ENCODE data around the gene GAB3. TPM values are rescaled to one million over a fixed set of nuclear protein-coding genes. Genes with fewer than 3 reads are reported as not detected.

GAB3 gene
- total RNA-seq, 1 experiment from 2014 or later, result 0.17 TPM

DNA sequence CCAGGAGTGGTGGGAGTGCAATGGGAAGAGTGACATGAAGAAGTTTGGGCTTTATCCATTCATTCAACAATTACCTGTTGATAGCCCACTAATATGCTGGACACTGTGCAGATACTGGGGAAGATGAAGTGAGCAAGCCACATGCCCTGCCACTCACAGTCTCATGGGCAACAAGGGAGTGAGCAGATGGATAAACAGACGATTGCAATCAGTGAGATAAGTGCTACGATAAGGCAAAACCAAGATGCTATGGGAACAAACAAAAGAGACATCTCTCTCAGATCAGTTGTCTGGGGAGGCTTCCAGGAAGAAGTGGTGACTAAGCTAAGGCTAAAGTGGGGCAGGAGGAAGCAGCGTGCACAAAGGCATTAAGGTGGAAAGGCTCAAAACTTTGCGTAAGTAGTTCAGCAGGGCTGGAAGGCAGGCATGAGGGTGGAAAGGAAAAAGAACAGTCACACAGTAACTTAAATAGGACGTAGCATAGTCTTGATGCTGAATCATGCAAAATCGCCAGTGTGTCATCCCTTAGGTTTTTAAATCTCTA, 31.7 kb downstream of the GAB3 start:
- Histone ChIP-seq H3K4me3 (no peak overlapping the region), H3K27me3 (ENCODE audit: insufficient read depth, low read depth) (no peaks in the 10 kb centered on the region), H3K9me3 (ENCODE audit: insufficient read depth, low read depth) (no peaks in the 10 kb centered on the region), H3K9me2 (ENCODE audit: insufficient read depth) (no peaks in the 10 kb centered on the region), H3K4me2 (peak overlapping the region; percentile 19; the same call in 1 of the 2 replicates), H3K36me3 (ENCODE audit: low read depth) (no peaks in the 10 kb centered on the region), H4K20me1 (ENCODE audit: insufficient read depth) (no peaks in the 10 kb centered on the region), H2AFZ (no peak overlapping the region), H3K4me1 (replicated peaks; ENCODE audit: insufficient read depth) (peaks cover 13% of the 10 kb centered on the region; the same call in 1 of the 2 replicates), H3K27ac (0 out of 2 replicates have a peak overlapping the region, but pooled peaks have one; percentile 19), H3K79me2 (ENCODE audit: low read depth) (no peaks in the 10 kb centered on the region), H3F3A (ENCODE audit: insufficient read depth, low read depth) (no peaks in the 10 kb centered on the region)
- peak in 1 of 2 experiments; percentile 55 for DNase-seq
- CTCF ChIA-PET, result interaction anchor here (0.6 kb wide), 1 partner anchor 33 kb away, joined by 3 read pairs; no protein-coding TSS in a partner anchor
- intact Hi-C loops (cut with micrococcal nuclease; ENCODE audit: unreplicated experiment), result no loop called here
- POLR2A ChIA-PET (ENCODE audit: unreplicated experiment), result no interaction called here
- BruUV-seq (replicated peaks), result no TSS peak
- TF ChIP-seq CTCF (conservative IDR thresholded peaks at IDR 0.05), result no peak
- TF ChIP-seq EZH2 (IDR thresholded peaks at IDR 0.05; ENCODE audit: low read depth), result no peak

DNA sequence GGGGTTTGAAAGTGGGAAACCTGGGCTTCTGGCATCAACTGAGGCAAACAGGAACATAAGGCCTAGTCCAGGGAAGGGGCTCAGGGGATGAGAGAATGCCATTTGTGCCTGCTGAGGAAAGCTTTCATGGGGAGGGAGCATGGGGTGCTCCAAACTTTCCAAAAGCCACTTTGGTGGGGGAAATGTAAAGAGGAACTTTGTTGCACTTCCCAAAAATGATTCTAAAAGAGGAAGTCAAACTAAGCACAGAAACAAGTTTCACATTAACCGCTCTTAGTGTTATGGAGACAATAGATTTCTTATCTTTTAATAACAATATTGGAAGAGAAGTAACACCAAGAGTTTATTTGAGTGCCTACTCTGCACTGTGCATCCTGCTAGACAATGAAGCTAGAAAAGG, 32.3 kb downstream of the GAB3 start:
- H3K27ac ChIP-seq, result no peak overlapping the region
- BruUV-seq (replicated peaks), result no TSS peak
- POLR2A ChIA-PET (ENCODE audit: unreplicated experiment), result no interaction called here
- no peak overlapping the region for H3K4me2 ChIP-seq
- DNase-seq, result no peak
- no peaks in the 10 kb centered on the region for H3K27me3 ChIP-seq (ENCODE audit: insufficient read depth, low read depth)
- CTCF ChIA-PET, result interaction anchor here (0.6 kb wide), 1 partner anchor 15 kb away, joined by 3 read pairs; no protein-coding TSS in a partner anchor
- no peak overlapping the region for H3K4me3 ChIP-seq
- no peaks in the 10 kb centered on the region for H3K79me2 ChIP-seq (ENCODE audit: low read depth)
- H3K9me3 ChIP-seq (ENCODE audit: insufficient read depth, low read depth), result no peaks in the 10 kb centered on the region
- TF ChIP-seq CTCF (conservative IDR thresholded peaks at IDR 0.05), result no peak
- TF ChIP-seq EZH2 (IDR thresholded peaks at IDR 0.05; ENCODE audit: low read depth), result no peak
- intact Hi-C loops (cut with micrococcal nuclease; ENCODE audit: unreplicated experiment), result no loop called here
- no peak overlapping the region for H2AFZ ChIP-seq
- no peaks in the 10 kb centered on the region for H3K36me3 ChIP-seq (ENCODE audit: low read depth)
- no peaks in the 10 kb centered on the region for H3F3A ChIP-seq (ENCODE audit: insufficient read depth, low read depth)
- no peaks in the 10 kb centered on the region for H3K9me2 ChIP-seq (ENCODE audit: insufficient read depth)
- peaks cover 13% of the 10 kb centered on the region; the same call in 1 of the 2 replicates for H3K4me1 ChIP-seq (replicated peaks; ENCODE audit: insufficient read depth)
- H4K20me1 ChIP-seq (ENCODE audit: insufficient read depth), result no peaks in the 10 kb centered on the region

GRCh38 chrX:154717824-154718223, 33.1 kb downstream of the GAB3 start:
- TF ChIP-seq EZH2 (IDR thresholded peaks at IDR 0.05; ENCODE audit: low read depth) (no peak), CTCF (conservative IDR thresholded peaks at IDR 0.05) (no peak)
- H3K4me1 ChIP-seq (replicated peaks; ENCODE audit: insufficient read depth), result peaks cover 19% of the 10 kb centered on the region; the same call in 1 of the 2 replicates
- H3F3A ChIP-seq (ENCODE audit: insufficient read depth, low read depth), result peaks cover 4% of the 10 kb centered on the region; the same call in 1 of the 2 replicates
- intact Hi-C loops (cut with micrococcal nuclease; ENCODE audit: unreplicated experiment), result no loop called here
- H3K4me3 ChIP-seq, result no peak overlapping the region
- no peaks in the 10 kb centered on the region for H3K36me3 ChIP-seq (ENCODE audit: low read depth)
- no peak overlapping the region for H3K27ac ChIP-seq
- no peaks in the 10 kb centered on the region for H3K9me2 ChIP-seq (ENCODE audit: insufficient read depth)
- no peaks in the 10 kb centered on the region for H3K79me2 ChIP-seq (ENCODE audit: low read depth)
- H4K20me1 ChIP-seq (ENCODE audit: insufficient read depth), result no peaks in the 10 kb centered on the region
- H3K9me3 ChIP-seq (ENCODE audit: insufficient read depth, low read depth), result no peaks in the 10 kb centered on the region
- ChIA-PET CTCF (interaction anchor here (0.6 kb wide), 1 partner anchor 14 kb away, joined by 3 read pairs; no protein-coding TSS in a partner anchor), POLR2A (ENCODE audit: unreplicated experiment) (no interaction called here)
- H3K27me3 ChIP-seq (ENCODE audit: insufficient read depth, low read depth), result no peaks in the 10 kb centered on the region
- H2AFZ ChIP-seq, result no peak overlapping the region
- no peak overlapping the region for H3K4me2 ChIP-seq
- no peak for DNase-seq
- BruUV-seq (replicated peaks), result no TSS peak

All from PC-9 (cell line).